ENCODE data around the gene SDR39U1.

GRCh38 chr14:24440606-24441399 is 1.8 kb downstream of the SDR39U1 start:
- no peak for TF ChIP-seq CTCF (IDR thresholded peaks at IDR 0.05; ENCODE audit: poor library complexity, severe bottlenecking)
- TF ChIP-seq EZH2 (IDR thresholded peaks at IDR 0.05; ENCODE audit: borderline replicate concordance, insufficient read depth, low read length, poor library complexity, severe bottlenecking) = no peak
- no peak for TF ChIP-seq TAF1 (IDR thresholded peaks at IDR 0.05; ENCODE audit: low read depth)
- TF ChIP-seq EP300 (conservative IDR thresholded peaks at IDR 0.05; ENCODE audit: poor library complexity, severe bottlenecking) = no peak
- TF ChIP-seq POLR2AphosphoS5 (IDR thresholded peaks at IDR 0.05) = no peak
- no peak for TF ChIP-seq MXI1 (conservative IDR thresholded peaks at IDR 0.05; ENCODE audit: poor library complexity, severe bottlenecking)
- TF ChIP-seq RAD21 (conservative IDR thresholded peaks at IDR 0.05) = no peak
- TF ChIP-seq SMC3 (conservative IDR thresholded peaks at IDR 0.05; ENCODE audit: poor library complexity) = no peak

All from neural cell (in vitro differentiated cells).